ENCODE measurements around the gene SCMH1.

DNA sequence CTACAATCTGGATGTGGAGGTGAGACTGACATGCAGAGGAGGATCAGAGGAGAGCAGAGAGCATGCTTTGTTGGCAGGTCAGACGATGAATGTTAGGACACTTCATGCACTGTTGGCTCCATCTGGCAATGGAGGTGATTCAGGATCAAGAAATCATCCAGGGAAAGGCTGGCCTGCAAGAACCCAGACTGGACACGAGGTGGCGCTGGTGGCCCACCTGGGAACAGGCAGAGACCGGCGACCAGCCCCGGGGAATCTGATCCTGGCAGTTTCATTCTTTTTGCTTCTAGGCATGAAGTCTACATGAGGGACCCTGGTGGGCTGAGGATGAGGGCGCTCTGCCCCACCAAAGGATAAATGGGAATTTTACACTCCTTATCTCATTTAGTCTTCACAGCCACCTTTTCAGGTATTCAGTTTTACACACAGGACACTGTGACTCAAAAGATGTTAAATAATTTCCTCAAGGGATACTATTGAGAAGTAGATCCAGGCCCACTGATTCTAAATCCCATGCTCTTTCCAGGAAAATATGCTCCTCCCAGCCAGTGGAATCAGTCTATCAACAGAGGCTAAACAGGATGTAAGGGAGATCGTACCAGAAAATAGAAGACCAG lies 26.2 kb upstream of the SCMH1 start:
- TF ChIP-seq POLR2A (IDR thresholded peaks at IDR 0.05) (no peak), POLR2AphosphoS5 (IDR thresholded peaks at IDR 0.05) (no peak)
- TF ChIP-seq, protein P1, sequence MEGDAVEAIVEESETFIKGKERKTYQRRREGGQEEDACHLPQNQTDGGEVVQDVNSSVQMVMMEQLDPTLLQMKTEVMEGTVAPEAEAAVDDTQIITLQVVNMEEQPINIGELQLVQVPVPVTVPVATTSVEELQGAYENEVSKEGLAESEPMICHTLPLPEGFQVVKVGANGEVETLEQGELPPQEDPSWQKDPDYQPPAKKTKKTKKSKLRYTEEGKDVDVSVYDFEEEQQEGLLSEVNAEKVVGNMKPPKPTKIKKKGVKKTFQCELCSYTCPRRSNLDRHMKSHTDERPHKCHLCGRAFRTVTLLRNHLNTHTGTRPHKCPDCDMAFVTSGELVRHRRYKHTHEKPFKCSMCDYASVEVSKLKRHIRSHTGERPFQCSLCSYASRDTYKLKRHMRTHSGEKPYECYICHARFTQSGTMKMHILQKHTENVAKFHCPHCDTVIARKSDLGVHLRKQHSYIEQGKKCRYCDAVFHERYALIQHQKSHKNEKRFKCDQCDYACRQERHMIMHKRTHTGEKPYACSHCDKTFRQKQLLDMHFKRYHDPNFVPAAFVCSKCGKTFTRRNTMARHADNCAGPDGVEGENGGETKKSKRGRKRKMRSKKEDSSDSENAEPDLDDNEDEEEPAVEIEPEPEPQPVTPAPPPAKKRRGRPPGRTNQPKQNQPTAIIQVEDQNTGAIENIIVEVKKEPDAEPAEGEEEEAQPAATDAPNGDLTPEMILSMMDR (IDR thresholded peaks at IDR 0.05) = peak; percentile 92 to 97 (median 96)

Data from upper lobe of left lung (tissue), 4 donors.